ENCODE results near the gene NOS3. TPM values are rescaled to one million over a fixed set of nuclear protein-coding genes. Genes with fewer than 3 reads are reported as not detected.

NOS3 gene
- total and polyA plus RNA-seq, 9 of the 15 experiments (the other 6 are each of a cell fraction or from before 2014, with no cell fraction given): 1.1 to 121 (median 23.6) TPM

GRCh38 chr7:150964593-150965111 is 26.2 kb upstream of the NOS3 start (continued):
- TF ChIP-seq ZBTB26 (CRISPR knock-in tag; IDR thresholded peaks at IDR 0.05): 0 out of 2 replicates have a peak, but pooled peaks have one; percentile 70
- TF ChIP-seq, protein P1, sequence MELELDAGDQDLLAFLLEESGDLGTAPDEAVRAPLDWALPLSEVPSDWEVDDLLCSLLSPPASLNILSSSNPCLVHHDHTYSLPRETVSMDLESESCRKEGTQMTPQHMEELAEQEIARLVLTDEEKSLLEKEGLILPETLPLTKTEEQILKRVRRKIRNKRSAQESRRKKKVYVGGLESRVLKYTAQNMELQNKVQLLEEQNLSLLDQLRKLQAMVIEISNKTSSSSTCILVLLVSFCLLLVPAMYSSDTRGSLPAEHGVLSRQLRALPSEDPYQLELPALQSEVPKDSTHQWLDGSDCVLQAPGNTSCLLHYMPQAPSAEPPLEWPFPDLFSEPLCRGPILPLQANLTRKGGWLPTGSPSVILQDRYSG (tag; conservative IDR thresholded peaks at IDR 0.05; ENCODE audit: low read depth): no peak
- no peak for TF ChIP-seq TCF7L2 (IDR thresholded peaks at IDR 0.05; ENCODE audit: low read depth, low read length)
- peak; percentile 49 for TF ChIP-seq ARID1B (IDR thresholded peaks at IDR 0.05)
- TF ChIP-seq UBTF (IDR thresholded peaks at IDR 0.05; ENCODE audit: borderline replicate concordance in 1 of 2, low read depth in 2 of 2, low read length in 2 of 2): peak in 1 of 2 experiments; percentile 64; a peak in 1 of 4 replicates
- TF ChIP-seq HDAC2 (IDR thresholded peaks at IDR 0.05): 0 out of 2 replicates have a peak, but pooled peaks have one; percentile 35
- peak; percentile 81 for TF ChIP-seq EHMT2 (IDR thresholded peaks at IDR 0.05)
- peak; percentile 48 to 53 for TF ChIP-seq NRF1 (conservative IDR thresholded peaks at IDR 0.05 in 1 of 2, IDR thresholded peaks at IDR 0.05 in 1 of 2)
- TF ChIP-seq MAZ (CRISPR knock-in tag; conservative IDR thresholded peaks at IDR 0.05 in 1 of 2, IDR thresholded peaks at IDR 0.05 in 1 of 2): peak; percentile 71 to 74; a peak in 3 of 4 replicates
- TF ChIP-seq, protein P2, sequence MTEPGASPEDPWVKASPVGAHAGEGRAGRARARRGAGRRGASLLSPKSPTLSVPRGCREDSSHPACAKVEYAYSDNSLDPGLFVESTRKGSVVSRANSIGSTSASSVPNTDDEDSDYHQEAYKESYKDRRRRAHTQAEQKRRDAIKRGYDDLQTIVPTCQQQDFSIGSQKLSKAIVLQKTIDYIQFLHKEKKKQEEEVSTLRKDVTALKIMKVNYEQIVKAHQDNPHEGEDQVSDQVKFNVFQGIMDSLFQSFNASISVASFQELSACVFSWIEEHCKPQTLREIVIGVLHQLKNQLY (CRISPR knock-in tag; conservative IDR thresholded peaks at IDR 0.05): 0 out of 4 replicates have a peak, but pooled peaks of 1 of the 2 experiments have one; percentile 56
- 0 out of 2 replicates have a peak, but pooled peaks have one; percentile 15 for TF ChIP-seq GATAD2A (IDR thresholded peaks at IDR 0.05)
- TF ChIP-seq DEAF1 (CRISPR knock-in tag; IDR thresholded peaks at IDR 0.05): no peak
- TF ChIP-seq ZNF76 (CRISPR knock-in tag; IDR thresholded peaks at IDR 0.05; ENCODE audit: borderline replicate concordance): peak; percentile 73; the same call in 1 of the 2 replicates
- TF ChIP-seq NFIX (CRISPR knock-in tag; IDR thresholded peaks at IDR 0.05; ENCODE audit: low read depth): no peak
- no peak for TF ChIP-seq SLC30A9 (CRISPR knock-in tag; IDR thresholded peaks at IDR 0.05)
- 0 out of 2 replicates have a peak, but pooled peaks have one; percentile 20 for TF ChIP-seq ATF7 (IDR thresholded peaks at IDR 0.05)
- TF ChIP-seq, protein P3, sequence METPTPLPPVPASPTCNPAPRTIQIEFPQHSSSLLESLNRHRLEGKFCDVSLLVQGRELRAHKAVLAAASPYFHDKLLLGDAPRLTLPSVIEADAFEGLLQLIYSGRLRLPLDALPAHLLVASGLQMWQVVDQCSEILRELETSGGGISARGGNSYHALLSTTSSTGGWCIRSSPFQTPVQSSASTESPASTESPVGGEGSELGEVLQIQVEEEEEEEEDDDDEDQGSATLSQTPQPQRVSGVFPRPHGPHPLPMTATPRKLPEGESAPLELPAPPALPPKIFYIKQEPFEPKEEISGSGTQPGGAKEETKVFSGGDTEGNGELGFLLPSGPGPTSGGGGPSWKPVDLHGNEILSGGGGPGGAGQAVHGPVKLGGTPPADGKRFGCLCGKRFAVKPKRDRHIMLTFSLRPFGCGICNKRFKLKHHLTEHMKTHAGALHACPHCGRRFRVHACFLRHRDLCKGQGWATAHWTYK (CRISPR knock-in tag; IDR thresholded peaks at IDR 0.05): 0 out of 2 replicates have a peak, but pooled peaks have one; percentile 27
- TF ChIP-seq PPARD (CRISPR knock-in tag; IDR thresholded peaks at IDR 0.05): no peak

Measured in K562 (cell line).